ENCODE data around the gene UQCRHL.

Gene UQCRHL

GRCh38 chr1:15796086-15796462 is 11.4 kb downstream of the UQCRHL start:
- no peak for DNase-seq

GRCh38 chr1:15788624-15789301 is 18.7 kb downstream of the UQCRHL start:
- DNase-seq: no peak

GRCh38 chr1:15786581-15786980 is 20.9 kb downstream of the UQCRHL start:
- no peak for DNase-seq

- DNase-seq: no peak
Observed at GRCh38 chr1:15785683-15786082, 21.8 kb downstream of the UQCRHL start.

GRCh38 chr1:15777909-15778707 is 29.3 kb downstream of the UQCRHL start:
- DNase-seq: no peak

GRCh38 chr1:15775706-15776105 is 31.7 kb downstream of the UQCRHL start:
- DNase-seq: no peak

- no peak for DNase-seq
Observed at GRCh38 chr1:15771836-15772515, 35.5 kb downstream of the UQCRHL start.

- no peak for DNase-seq
Observed at GRCh38 chr1:15770313-15770962, 37.0 kb downstream of the UQCRHL start.

GRCh38 chr1:15768388-15768787 is 39.1 kb downstream of the UQCRHL start:
- no peak for DNase-seq

- no peak for DNase-seq
Observed at GRCh38 chr1:15767941-15768340, 39.5 kb downstream of the UQCRHL start.

GRCh38 chr1:15765495-15766194 is 41.8 kb downstream of the UQCRHL start:
- DNase-seq: no peak

- no peak for DNase-seq
Observed at GRCh38 chr1:15764890-15765289, 42.6 kb downstream of the UQCRHL start.

- no peak for DNase-seq
Observed at GRCh38 chr1:15764269-15764764, 43.1 kb downstream of the UQCRHL start.

GRCh38 chr1:15762546-15762945 is 44.9 kb downstream of the UQCRHL start:
- DNase-seq: no peak

- DNase-seq: no peak
Observed at GRCh38 chr1:15761366-15762128, 45.9 kb downstream of the UQCRHL start.

- no peak for DNase-seq
Observed at GRCh38 chr1:15760520-15761211, 46.8 kb downstream of the UQCRHL start.

GRCh38 chr1:15758953-15759661 is 48.3 kb downstream of the UQCRHL start:
- DNase-seq: no peak

GRCh38 chr1:15758343-15758931 is 49.0 kb downstream of the UQCRHL start, which contains the start of gene FBLIM1:
FBLIM1 (plus strand) TSS chr1:15758795; CDS start chr1:15764984, 6,189 bp downstream.
- DNase-seq: no peak

- DNase-seq: no peak
Observed at GRCh38 chr1:15757575-15758342, 49.7 kb downstream of the UQCRHL start.
